Stimulated activated CD4-positive, alpha-beta T cell treated with anti-CD3 and anti-CD28 coated beads, Interleukin-2, amount 100 ng/mL, for 24 hours (primary cell): ENCODE measurements around the gene PLB1.
A peak's percentile ranks its signal among the peaks of the same experiment; 100 is the strongest.

ENCODE experiments used
- DNase-seq, 2 donors: peaks; one replicate each; pipeline ENCODE4 v3.0.0-alpha.2; 2020

PLB1 gene

DNA sequence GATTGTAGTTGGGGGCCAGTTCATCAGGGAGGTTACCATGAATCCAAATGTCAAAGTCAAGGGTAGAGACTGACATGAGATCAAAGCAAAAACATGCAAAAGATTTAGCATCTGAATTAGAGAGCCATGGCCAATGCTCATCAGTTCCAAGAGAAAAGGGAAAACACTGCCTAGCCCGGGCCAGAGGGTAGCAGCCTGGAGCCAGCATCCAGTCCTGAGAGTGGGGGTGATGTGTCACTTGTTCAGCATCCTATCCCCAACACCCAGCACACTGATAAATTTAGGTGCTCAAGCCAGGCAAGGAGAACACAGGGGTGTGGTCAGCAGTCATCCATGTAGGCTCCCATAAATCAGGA is 178.8 kb downstream of the PLB1 start:
- no peak for DNase-seq

DNA sequence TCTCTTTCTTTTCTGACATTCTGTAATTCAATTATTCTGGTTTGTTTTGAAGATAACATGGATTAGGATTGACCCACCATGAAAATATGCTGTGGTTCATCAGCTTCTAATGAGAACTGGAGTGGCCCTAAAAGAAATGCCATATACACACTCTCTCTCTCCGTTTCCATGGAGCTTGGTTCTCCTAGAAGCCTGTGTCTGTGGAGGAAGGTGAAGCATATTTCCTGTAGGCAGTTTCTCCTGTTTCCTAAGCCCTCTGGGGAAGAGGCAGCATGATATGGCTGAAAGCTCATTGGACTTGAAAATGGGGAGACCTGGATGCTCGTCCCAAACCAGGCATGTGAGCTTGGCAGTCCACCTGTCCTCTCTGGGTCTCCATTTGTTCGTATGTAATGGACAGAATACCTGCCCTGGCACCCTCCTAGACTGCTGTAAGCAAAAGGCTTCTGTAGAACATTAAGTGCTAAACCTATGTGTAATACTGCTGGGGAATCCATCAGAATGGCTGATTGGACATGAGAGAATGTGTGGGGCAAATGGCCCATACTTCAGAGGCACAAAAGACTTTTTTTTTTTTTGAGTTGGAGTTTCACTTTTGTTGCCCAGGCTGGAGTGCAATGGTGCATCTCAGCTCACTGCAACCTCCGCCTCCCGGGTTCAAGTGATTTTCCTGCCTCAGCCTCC is 180.4 kb downstream of the PLB1 start:
- no peak for DNase-seq

DNA sequence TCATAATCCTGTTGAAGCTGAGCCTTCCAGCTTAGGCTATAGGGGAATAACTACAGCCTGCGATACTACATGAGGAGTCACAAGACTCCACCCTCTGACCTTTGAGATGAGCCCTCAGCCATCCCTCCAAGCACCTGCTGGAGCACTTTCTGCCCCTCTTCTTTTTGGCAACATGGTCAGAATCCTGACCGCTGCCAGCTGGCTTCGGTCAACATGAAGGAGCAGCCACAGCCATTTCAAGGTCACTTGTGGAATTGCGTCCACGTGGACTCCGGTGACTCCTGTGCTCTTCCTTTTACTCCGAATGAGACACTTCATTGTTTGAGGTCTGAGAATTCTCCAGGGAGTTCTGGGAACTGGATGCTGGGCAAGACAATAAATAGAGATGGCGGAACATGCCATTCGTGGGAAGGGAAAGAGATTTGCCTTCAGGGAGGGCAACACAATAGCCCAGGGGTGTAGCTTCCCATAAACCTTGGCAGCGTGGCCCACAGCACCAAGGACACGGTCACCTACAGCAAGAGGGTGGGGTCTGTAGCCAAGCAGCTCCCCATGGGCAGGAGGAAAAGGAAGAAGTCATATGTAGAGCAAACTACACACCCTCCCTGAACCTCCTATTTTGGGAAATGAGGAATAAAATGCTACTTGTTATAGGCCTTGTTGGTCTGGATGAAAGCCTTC is 182.5 kb downstream of the PLB1 start:
- DNase-seq = no peak

DNA sequence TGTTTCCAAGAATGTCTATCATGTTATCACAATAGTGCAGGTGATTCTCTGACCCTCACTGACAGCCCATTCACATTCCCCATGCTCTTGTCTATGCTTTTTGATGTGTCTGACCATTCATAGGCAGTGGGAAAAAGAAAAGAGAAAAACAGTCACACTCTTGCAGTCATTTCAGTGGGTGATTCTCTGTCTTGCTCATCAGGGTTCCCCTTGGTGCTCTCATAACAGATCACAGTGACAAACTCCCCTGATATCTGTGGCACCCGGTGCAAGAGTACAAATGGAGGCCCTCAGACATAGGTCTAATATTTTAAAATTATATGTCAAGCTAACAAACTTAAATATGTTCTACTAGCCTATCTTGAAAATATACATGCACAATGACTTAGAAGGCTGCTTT is 183.1 kb downstream of the PLB1 start:
- DNase-seq = peak in 1 of 2 donors; percentile 39

DNA sequence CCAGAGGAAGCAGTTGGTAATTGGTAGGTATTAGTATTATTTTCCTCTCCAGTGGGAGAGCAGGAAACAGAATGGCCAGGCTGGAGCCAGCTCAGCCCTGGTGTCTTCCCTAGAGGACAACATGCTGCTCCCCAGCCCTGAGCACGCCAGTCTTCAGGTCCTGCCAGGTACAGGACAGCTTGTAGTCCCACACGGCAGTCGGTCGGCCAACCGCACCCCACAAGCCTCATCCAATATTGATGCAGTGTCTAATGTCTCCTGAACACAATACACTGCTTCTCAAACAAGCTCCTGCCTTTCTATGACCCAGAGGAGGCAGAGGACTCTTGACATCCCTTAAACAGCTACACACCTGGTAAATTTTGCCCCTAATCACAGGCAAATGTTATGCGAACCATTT is 184.8 kb downstream of the PLB1 start:
- DNase-seq = peak in 1 of 2 donors; percentile 9

DNA sequence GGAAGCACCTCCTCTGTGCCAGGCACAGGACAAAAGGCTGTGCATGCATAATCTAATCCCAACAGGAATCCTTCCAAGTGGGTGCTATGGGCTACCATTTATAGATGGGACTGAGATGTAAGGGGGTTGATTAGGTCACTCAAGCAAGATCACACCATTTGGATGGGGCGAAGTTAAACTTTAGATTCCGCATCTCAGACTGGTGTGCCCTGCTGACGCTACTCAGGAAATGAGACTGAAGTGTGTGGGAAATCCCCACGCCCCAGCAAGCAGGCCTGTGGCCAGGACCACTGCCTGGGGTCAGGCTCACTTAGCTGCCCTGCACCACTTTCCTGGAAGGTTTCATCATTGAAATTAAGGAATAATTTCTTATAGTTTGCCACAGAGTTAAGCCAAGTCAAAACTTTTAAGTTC is 185.3 kb downstream of the PLB1 start:
- DNase-seq = peak; percentile 65 to 69

DNA sequence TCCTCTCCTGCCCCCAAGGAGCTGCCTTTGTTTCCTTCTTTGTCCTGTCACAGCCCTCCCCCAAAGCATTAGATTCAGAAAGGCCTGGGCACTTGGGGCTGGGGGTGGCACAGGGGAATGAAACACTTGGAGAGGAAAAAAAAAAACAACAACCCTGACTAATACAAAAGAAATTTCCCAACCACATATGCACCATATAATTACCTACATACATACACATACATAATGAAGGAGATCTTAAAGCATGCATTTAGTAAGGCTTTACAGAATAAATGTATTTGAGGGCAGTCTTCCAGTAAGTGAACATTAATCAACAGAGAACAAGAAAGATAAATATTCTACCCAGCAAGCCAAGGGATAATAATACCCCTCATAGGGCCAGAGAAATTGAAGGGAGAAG is 185.7 kb downstream of the PLB1 start:
- peak in 1 of 2 donors; percentile 49 for DNase-seq

DNA sequence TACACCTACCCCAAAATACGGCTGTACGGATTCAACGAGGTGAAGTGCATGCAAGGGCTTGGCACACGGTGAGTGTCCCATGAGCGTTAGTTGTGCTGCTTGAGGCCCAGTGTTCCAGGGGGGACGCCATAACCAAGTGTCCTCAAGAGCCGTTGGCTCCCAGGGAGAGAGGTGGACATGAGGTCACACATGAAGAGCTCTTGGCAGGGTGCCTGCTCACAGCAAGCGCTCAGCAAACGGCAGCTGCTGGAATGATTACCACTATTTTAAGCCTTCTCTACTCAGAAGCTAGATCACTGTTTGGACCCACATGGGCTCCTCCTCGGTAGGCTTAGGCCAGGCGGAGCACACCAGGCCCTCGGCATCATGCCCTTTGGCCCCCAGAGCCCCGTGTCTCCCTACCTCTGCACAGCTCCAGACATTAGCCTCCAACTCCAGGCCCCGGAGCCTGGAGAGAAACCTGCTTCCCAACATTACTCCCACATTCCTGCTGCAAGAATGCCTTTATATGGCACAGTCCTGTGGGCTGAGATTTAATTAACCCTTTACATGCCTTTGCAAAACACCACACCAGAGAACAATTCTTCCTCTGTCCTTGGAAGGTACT is 187.3 kb downstream of the PLB1 start:
- no peak for DNase-seq

DNA sequence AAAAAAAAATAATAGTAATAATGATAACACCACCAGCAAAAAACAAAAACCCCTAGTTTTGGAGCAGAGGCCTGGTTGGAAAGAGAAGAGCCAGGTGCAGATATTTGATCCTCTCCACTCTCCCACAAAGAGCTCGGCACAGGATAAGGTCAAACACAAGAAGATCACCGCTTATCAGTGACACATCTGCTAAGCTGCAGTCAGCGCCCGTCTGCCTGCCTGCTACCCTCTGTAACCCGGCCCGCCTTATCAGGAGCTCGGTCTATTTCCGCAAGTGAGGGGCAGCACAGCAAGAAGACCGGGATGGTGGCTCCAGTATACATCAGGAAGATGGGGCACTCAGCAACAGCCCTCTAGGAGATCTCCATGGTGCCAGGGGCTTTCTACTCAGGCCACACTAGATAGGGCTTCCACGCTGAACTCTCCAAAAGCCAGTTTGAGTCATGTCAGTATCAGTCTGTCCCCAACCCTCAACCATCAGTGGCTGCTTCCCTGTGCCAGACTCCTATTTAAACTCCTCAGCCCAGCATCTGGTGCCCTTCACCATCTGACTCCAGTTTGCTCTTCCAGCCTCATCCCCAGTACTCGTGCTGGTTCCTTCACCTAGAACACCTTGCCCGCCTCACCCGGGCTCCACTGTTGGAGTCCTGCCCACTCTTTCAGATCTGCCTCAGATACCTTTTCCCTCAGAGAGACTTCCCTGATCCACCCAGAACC is 188.4 kb downstream of the PLB1 start:
- no peak for DNase-seq

DNA sequence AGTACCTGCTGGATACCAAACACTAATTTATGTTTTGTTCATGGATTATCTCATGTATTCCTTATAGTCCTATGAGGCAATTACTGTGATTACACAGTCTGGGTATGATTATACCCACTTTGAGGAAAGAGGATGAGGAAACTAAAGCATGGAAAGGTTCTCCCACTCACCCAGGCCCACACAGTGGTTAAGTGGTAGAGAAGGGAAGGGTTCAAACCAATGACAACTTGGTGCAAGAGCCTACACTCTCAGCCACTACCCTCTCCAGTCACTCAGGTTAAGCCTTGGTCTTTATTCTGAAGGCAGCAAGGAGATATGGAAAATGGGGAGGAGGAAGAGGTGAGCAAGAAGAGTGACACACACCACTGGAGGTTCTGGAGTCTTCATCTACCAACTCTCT is 191.3 kb downstream of the PLB1 start:
- DNase-seq = no peak

DNA sequence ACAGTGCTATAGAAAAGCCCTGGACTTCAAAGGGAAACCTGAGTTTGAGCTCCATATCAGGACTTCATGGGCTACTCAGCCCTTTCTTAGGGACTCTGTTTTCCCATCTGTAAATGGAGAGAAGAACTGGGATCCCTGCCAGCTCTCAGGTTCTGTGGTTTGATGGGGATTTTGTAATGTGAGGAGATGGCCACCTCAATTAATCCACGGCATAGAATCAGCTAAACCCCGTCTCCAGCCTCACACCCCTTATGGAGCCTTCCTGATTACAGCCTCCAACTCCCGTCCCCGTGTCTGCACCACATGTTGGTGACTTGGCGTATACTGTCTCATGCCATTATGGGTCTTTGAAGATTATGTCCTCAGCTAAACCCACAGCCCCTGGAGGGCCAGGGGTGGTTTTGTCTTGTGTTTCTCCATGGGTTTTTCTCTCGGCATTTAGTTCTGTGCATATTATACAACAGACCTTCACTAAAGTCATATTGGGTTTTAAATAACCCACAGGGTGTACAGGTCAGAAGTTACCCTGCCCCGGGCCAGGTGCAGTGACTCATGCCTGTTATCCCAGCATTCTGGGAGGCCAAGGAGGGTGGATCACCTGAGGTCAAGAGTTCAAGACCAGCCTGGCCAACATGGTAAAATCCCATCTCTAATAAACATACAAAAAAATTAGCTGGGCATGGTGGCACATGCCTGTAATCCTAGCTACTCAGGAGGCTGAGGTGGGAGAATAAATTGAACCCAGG is 192.0 kb downstream of the PLB1 start:
- no peak for DNase-seq

DNA sequence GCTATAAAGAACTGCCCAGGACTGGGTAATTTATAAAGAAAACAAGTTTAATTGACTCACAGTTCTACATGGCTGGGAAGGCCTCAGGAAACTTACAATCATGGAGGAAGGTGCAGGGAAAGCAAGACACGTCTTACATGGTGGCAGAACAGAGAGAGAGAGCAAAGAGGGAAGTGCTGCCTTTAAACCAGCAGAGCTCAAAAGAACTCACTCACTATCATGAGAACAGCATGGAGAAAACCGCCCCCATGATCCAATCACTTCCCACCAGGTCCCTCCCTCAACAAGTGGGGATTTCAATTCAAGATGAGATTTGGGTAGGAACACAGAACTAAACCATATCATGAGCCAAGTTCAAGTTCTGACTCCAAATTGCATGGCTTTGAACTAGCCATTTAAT is 193.0 kb downstream of the PLB1 start:
- DNase-seq = no peak

DNA sequence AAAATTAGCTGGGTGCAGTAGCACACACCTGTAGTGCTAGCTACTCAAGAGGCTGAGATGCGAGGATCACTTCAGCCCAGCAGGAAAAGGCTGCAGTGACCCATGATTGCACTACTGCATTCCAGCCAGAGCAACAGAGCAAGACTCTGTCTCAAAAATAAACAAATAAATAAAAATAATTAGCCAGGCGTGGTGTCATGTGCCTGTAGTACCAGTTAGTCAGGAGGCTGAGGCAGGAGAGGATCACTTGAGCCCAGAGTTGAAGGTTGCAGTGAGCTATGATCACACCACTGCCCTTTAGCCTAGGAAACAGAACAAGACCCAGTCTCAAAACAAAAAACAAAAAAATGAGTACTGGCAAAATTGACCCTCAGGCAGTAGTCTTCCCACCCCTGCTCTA is 193.9 kb downstream of the PLB1 start:
- no peak for DNase-seq

DNA sequence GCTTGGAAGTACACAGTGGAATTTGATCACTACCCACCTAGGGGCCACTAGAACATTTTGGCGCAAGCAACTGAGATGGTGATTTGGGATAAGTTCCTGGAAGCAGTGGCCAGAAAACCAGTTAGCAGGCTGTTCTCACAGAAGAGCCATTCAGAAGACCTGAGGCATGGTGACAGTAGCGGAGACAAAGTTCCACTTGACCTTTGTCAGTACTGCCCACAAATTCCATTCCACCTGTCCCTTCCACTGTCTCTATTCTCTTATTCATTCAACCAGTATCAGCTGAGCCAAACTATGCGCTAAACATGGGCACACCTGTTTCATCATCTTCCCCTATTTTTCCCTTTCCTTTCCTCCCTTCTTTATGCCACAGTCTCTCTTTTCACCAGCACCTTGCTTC is 196.6 kb downstream of the PLB1 start:
- DNase-seq = no peak

DNA sequence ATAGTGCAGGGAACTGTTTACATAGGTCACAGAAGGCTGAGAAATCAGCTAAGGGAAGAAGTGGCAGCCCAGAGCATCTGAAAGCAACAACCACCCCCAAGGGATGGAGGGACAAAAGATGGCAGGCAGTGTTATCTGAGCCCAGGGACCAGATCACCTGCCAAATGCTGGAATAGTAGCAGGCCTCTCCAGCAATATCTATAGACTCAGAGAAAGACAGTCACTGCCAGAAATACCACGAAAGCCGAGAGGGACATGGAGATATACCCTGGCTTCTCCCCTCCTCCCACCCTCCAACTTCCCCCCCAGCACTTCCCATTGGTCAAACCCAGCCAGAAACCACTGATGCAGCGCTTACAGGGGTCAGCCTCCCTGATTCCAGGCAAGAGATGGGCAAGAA is 197.4 kb downstream of the PLB1 start:
- DNase-seq = no peak
